Upper lobe of left lung (tissue), 4 donors: ENCODE results near the gene FANCG.

Experiments used
- EP300 ChIP-seq, 4 donors: sonication (generic); formaldehyde crosslinking; IDR thresholded peaks; one replicate each; pipeline ENCODE4 v1.5.1; 2017; ENCODE audit warnings: antibody characterized with exemption in 4 of 4, control low read depth in 2 of 4
- POLR2A ChIP-seq, 4 donors: fragments of 450-650 bp; IDR thresholded peaks; one replicate each; pipeline ENCODE4 v1.5.1; 2016 to 2017; ENCODE audit warnings: antibody characterized with exemption in 4 of 4, mild to moderate bottlenecking in 2 of 4
- TF ChIP-seq, protein P1 (sequence below), 6 experiments: fragments of 450-650 bp in 4 of 6; fragments of 200-600 bp in 2 of 6; sonication (generic) in 2 of 6; IDR thresholded peaks; one replicate each; pipeline ENCODE4 v1.5.1; 2016 to 2019; ENCODE audit warnings: antibody characterized with exemption in 6 of 6

DNA sequence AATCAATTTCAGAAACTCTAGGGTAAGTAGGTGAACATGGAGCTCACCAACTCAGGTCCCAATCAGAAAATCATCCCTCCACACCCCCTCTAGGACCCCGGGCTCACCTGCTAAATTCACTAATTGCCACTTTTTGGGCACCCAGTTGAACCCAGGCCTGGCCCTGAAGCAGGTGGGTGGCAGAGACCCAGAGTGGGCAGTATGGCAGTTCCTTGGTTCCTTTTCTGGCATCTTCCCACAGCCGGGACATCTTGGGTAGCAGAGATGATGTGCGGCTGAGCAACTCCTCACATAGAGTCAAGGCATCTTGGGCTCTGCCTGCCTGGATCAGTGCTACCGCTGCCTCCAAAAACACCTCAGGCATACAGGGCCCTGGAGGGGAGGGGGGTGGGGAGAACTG is 4.4 kb downstream of the FANCG start:
- TF ChIP-seq, protein P1, sequence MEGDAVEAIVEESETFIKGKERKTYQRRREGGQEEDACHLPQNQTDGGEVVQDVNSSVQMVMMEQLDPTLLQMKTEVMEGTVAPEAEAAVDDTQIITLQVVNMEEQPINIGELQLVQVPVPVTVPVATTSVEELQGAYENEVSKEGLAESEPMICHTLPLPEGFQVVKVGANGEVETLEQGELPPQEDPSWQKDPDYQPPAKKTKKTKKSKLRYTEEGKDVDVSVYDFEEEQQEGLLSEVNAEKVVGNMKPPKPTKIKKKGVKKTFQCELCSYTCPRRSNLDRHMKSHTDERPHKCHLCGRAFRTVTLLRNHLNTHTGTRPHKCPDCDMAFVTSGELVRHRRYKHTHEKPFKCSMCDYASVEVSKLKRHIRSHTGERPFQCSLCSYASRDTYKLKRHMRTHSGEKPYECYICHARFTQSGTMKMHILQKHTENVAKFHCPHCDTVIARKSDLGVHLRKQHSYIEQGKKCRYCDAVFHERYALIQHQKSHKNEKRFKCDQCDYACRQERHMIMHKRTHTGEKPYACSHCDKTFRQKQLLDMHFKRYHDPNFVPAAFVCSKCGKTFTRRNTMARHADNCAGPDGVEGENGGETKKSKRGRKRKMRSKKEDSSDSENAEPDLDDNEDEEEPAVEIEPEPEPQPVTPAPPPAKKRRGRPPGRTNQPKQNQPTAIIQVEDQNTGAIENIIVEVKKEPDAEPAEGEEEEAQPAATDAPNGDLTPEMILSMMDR (IDR thresholded peaks at IDR 0.05) = no peak
- no peak for TF ChIP-seq POLR2A (IDR thresholded peaks at IDR 0.05)
- no peak for TF ChIP-seq EP300 (IDR thresholded peaks at IDR 0.05)
